ENCODE results near the gene HAUS5. TPM values are rescaled to one million over a fixed set of nuclear protein-coding genes. Genes with fewer than 3 reads are reported as not detected.

HAUS5 gene
- total RNA-seq, 1 donor from 2014 or later = 36.1 TPM

GRCh38 chr19:35641515-35642151, 29.1 kb downstream of the HAUS5 start, which contains the start of gene ETV2:
Gene ETV2, plus strand, starts transcription at chr19:35641745. Its CDS starts 716 bp downstream, at chr19:35642461.
- TF ChIP-seq CTCF (IDR thresholded peaks at IDR 0.05) = no peak
- DNase-seq = peak; percentile 25
- ChIA-PET POLR2A (interaction anchor here (1.6 to 2.4 kb wide), 2 partner anchors 29 to 295 kb away, joined by 6 to 8 read pairs; partner anchors contain the start of genes FFAR1 and HAUS5), CTCF (no interaction called here)
- H3K36me3 Mint-ChIP-seq (ENCODE audit: low read depth) = peaks cover 16% of the 10 kb centered on the region
- no peak for ATAC-seq (ENCODE audit: low read depth)
- no peaks in the 10 kb centered on the region for H3K27me3 Mint-ChIP-seq
- H3K4me1 Mint-ChIP-seq = peaks cover 27% of the 10 kb centered on the region
- peak within 1 kb of the TSS; percentile 86 for H3K4me3 Mint-ChIP-seq
- no peaks in the 10 kb centered on the region for H3K9me3 Mint-ChIP-seq
- H3K27ac Mint-ChIP-seq = no peak within 1 kb of the TSS
- intact Hi-C loops (cut with micrococcal nuclease) = loop anchor here (5.0 to 10.0 kb wide), 3 partner anchors 94 to 473 kb away; partner anchors contain the start of genes OVOL3, POLR2I, TBCB and THAP8

GRCh38 chr19:35642312-35642711, 29.8 kb downstream of the HAUS5 start:
- ChIA-PET CTCF (interaction anchor here (0.8 kb wide), 1 partner anchor 30 kb away, joined by 3 read pairs; the partner anchor contains the start of gene HAUS5), POLR2A (interaction anchor here (0.7 to 2.4 kb wide), 5 partner anchors 13 to 372 kb away, joined by 4 to 8 read pairs (median 7); partner anchors contain the start of genes ALKBH6, FFAR1 and HAUS5)
- no peak overlapping the region for H3K27ac Mint-ChIP-seq
- ATAC-seq (ENCODE audit: low read depth) = no peak
- no peak for DNase-seq
- no peaks in the 10 kb centered on the region for H3K9me3 Mint-ChIP-seq
- peaks cover 10% of the 10 kb centered on the region for H3K36me3 Mint-ChIP-seq (ENCODE audit: low read depth)
- intact Hi-C loops (cut with micrococcal nuclease) = loop anchor here (5.0 to 10.0 kb wide), 3 partner anchors 95 to 472 kb away; partner anchors contain the start of genes OVOL3, POLR2I, TBCB and THAP8
- peaks cover 27% of the 10 kb centered on the region for H3K4me1 Mint-ChIP-seq
- no peaks in the 10 kb centered on the region for H3K27me3 Mint-ChIP-seq
- peak overlapping the region; percentile 86 for H3K4me3 Mint-ChIP-seq
- TF ChIP-seq CTCF (IDR thresholded peaks at IDR 0.05) = no peak

- DNase-seq (no peak), ATAC-seq (ENCODE audit: low read depth) (no peak)
- Mint-ChIP-seq H3K9me3 (no peaks in the 10 kb centered on the region), H3K27me3 (no peaks in the 10 kb centered on the region), H3K4me1 (peaks cover 30% of the 10 kb centered on the region), H3K27ac (no peak overlapping the region), H3K36me3 (ENCODE audit: low read depth) (peaks cover 4% of the 10 kb centered on the region), H3K4me3 (peak overlapping the region; percentile 86)
- ChIA-PET POLR2A (interaction anchor here (0.7 to 2.4 kb wide), 8 partner anchors 13 to 472 kb away, joined by 3 to 10 read pairs (median 7); partner anchors contain the start of genes ALKBH6, FFAR1, HAUS5 and POLR2I), CTCF (interaction anchor here (0.8 kb wide), 1 partner anchor 30 kb away, joined by 3 read pairs; the partner anchor contains the start of gene HAUS5)
- no peak for TF ChIP-seq CTCF (IDR thresholded peaks at IDR 0.05)
- intact Hi-C loops (cut with micrococcal nuclease) = loop anchor here (1.0 to 10.0 kb wide), 4 partner anchors 31 to 472 kb away; partner anchors contain the start of genes HAUS5, OVOL3, POLR2I and TBCB
These were observed 30.3 kb downstream of the HAUS5 start for GRCh38 chr19:35642798-35643254.

GRCh38 chr19:35643255-35644205, 31.0 kb downstream of the HAUS5 start:
- TF ChIP-seq CTCF (IDR thresholded peaks at IDR 0.05) = no peak
- Mint-ChIP-seq H3K4me1 (peaks cover 37% of the 10 kb centered on the region), H3K4me3 (peak overlapping the region; percentile 86), H3K9me3 (no peaks in the 10 kb centered on the region), H3K36me3 (ENCODE audit: low read depth) (peaks cover 5% of the 10 kb centered on the region), H3K27me3 (no peaks in the 10 kb centered on the region), H3K27ac (peak overlapping the region; percentile 78)
- peak; percentile 81 for DNase-seq
- intact Hi-C loops (cut with micrococcal nuclease) = loop anchor here (1.0 to 10.0 kb wide), 7 partner anchors 15 to 471 kb away; partner anchors contain the start of genes HAUS5, IGFLR1, OVOL3 and POLR2I
- ChIA-PET CTCF (interaction anchor here (0.8 kb wide), 1 partner anchor 31 kb away, joined by 3 read pairs; the partner anchor contains the start of gene HAUS5), POLR2A (interaction anchor here (0.6 to 2.4 kb wide), 15 partner anchors 14 to 472 kb away, joined by 3 to 19 read pairs (median 4); partner anchors contain the start of genes ALKBH6, FFAR1, HAUS5 and IGFLR1)
- peak; percentile 47 for ATAC-seq (ENCODE audit: low read depth)

Measured in activated B cell treated with CpG ODN at 0.5 μM for 24 hours (primary cell).